SK-N-SH (cell line): ENCODE measurements around the gene SPINT4.

Experiments
- CHD2 ChIP-seq: fragments of 150-350 bp; IDR thresholded peaks from 2 replicates; pipeline ENCODE4 v1.6.1; 2018; ENCODE audit warnings: low read length; ENCODE audit not compliant: partially characterized antibody
- TCF12 ChIP-seq: IDR thresholded peaks from 2 replicates; pipeline ENCODE4 v1.4.0; 2012

GRCh38 chr20:45732199-45732598, 10.1 kb downstream of the SPINT4 start:
- TF ChIP-seq TCF12 (no peak), CHD2 (no peak)
